Fibroblast of the conjunctiva (primary cell): Measurements from ENCODE around the gene GLRX2.
"Not testable (repeated sequence)": the region's sequence is repeated elsewhere in the genome, so short reads cannot be mapped to it uniquely, and the experiment has no call there.

Source experiments
- DNase-seq: peaks from one replicate; pipeline ENCODE4 v3.0.0-alpha.2; 2010; ENCODE audit warnings: low read depth

The GLRX2 gene

GRCh38 chr1:193104907-193105820, at the start of gene GLRX2:
Gene GLRX2, minus strand, starts transcription at chr1:193105414. Its CDS starts 32 bp downstream, at chr1:193105382.
- DNase-seq: peak; percentile 69

GRCh38 chr1:193144999-193145398, 39.8 kb upstream of the GLRX2 start:
- no peak for DNase-seq

GRCh38 chr1:193144361-193144938, 39.2 kb upstream of the GLRX2 start:
- DNase-seq: no peak

- DNase-seq: peak; percentile 1
These were observed 38.1 kb upstream of the GLRX2 start for GRCh38 chr1:193143285-193143684.

- no peak for DNase-seq
These were observed 37.2 kb upstream of the GLRX2 start for GRCh38 chr1:193142409-193142808.

GRCh38 chr1:193141804-193142203, 36.6 kb upstream of the GLRX2 start:
- no peak for DNase-seq

- no peak for DNase-seq
These were observed 35.0 kb upstream of the GLRX2 start for GRCh38 chr1:193140254-193140653.

- DNase-seq: no peak
These were observed 26.1 kb upstream of the GLRX2 start for GRCh38 chr1:193131266-193131860.

- DNase-seq: no peak
These were observed 20.2 kb upstream of the GLRX2 start for GRCh38 chr1:193125369-193125768.

GRCh38 chr1:193123751-193124150, 18.5 kb upstream of the GLRX2 start:
- no peak for DNase-seq

- DNase-seq: peak; percentile 93
These were observed 16.7 kb upstream of the GLRX2 start, which contains the start of gene CDC73 for GRCh38 chr1:193121616-193122593. Gene CDC73, plus strand, starts transcription at chr1:193122031. Its CDS starts 170 bp downstream, at chr1:193122201.

- DNase-seq: no peak
These were observed 15.5 kb upstream of the GLRX2 start for GRCh38 chr1:193120604-193121166.

- DNase-seq: no peak
These were observed 13.9 kb upstream of the GLRX2 start for GRCh38 chr1:193118803-193119730.

GRCh38 chr1:193118194-193118593, 13.0 kb upstream of the GLRX2 start:
- no peak for DNase-seq

GRCh38 chr1:193117167-193117566, 12.0 kb upstream of the GLRX2 start:
- not testable (repeated sequence) for DNase-seq

- peak; percentile 87 for DNase-seq
These were observed 10.5 kb upstream of the GLRX2 start for GRCh38 chr1:193115629-193116227.

GRCh38 chr1:193114485-193115095, 9.4 kb upstream of the GLRX2 start:
- DNase-seq: no peak

GRCh38 chr1:193113992-193114332, 8.7 kb upstream of the GLRX2 start:
- no peak for DNase-seq

- DNase-seq: no peak
These were observed 8.2 kb upstream of the GLRX2 start for GRCh38 chr1:193113258-193113991.
